NT2/D1 (cell line): ENCODE results near the gene FHAD1.

Experiments used
- SUZ12 ChIP-seq: IDR thresholded peaks from 2 replicates; pipeline ENCODE4 v1.6.1; 2011; ENCODE audit not compliant: insufficient read length, insufficient read depth; ENCODE audit errors: extremely low read depth
- YY1 ChIP-seq: IDR thresholded peaks from 2 replicates; pipeline ENCODE4 v1.6.1; 2011; ENCODE audit not compliant: insufficient read length, insufficient read depth
- ZNF274 ChIP-seq: IDR thresholded peaks from 2 replicates; pipeline ENCODE4 v1.6.1; 2011; ENCODE audit warnings: mild to moderate bottlenecking, low read depth, low read length

DNA sequence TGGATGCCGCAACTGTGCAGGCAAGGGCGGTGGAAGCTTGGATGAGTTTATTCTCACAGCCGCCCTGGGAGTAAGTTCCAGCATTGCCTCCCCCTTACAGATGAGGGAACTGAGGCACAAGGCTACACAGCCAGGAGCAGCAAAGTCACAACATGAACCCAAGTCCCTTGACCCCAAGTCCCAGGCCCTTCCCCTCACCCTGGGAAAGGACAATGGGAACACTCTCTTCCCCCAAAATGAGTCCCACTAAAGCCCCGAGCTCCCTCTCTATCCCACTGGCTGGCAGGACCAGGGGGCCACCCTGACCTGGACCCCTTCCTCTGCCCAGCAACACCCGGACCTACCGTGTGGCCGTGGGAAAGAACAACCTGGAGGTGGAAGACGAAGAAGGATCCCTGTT, 195.1 kb downstream of the FHAD1 start:
- TF ChIP-seq SUZ12 (no peak), ZNF274 (no peak), YY1 (no peak)
